ENCODE results near the gene PCDHGA4.
"Not testable (repeated sequence)": the region's sequence is repeated elsewhere in the genome, so short reads cannot be mapped to it uniquely, and the experiment has no call there.

The PCDHGA4 gene

DNA sequence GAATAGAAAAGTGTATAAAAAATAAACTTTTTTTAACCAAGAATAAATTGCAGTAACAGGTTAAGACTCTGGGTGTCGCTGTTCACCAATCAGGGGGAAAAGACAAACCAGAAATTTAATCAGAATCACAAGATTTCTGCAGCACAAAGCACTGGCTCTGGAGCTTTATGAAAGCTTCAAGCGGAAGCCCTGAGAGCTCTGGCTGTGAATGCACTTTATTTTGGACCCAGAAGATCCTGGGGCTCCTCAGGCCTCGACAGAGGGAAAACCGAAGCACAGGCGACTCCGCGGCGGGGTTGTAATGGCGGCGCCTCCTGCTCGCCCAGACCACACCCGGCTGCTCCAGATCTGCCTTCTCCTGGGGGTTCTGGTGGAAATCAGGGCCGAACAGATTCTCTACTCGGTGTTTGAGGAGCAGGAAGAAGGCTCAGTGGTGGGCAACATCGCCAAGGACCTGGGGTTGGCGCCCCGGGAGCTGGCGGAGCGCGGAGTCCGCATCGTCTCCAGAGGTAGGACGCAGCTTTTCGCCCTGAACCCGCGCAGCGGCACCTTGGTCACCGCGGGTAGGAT, at the start of gene PCDHGA4:
Gene PCDHGA4 (plus strand): TSS at position 122 of the 570 bp plus-strand sequence. CDS start 87 bp downstream, at position 209.
- no peak for DNase-seq (ENCODE audit: insufficient read length, low spot score)

DNA sequence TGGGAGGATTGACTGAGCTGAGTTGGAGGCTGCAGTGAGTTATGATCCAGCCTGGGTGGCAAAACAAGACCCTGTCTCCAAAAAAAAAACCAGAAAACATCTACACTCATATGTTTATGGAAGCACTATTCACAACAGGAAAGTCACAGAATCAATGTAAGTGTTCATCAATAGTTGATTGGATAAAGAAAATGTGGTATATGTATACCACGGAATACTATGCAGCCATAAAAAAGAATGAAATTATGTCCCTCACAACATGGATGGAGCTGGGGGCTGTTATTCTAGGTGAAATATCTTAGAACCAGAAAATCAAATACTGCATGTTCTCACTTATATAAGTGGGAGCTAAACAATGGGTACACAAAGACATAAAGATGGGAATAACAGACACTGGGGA, 48.2 kb upstream of the PCDHGA4 start:
- DNase-seq (ENCODE audit: insufficient read length, low spot score) (no peak), FAIRE-seq (no peak)

More for the DNA sequence above, at the start of gene PCDHGA4:
- no peak for FAIRE-seq

DNA sequence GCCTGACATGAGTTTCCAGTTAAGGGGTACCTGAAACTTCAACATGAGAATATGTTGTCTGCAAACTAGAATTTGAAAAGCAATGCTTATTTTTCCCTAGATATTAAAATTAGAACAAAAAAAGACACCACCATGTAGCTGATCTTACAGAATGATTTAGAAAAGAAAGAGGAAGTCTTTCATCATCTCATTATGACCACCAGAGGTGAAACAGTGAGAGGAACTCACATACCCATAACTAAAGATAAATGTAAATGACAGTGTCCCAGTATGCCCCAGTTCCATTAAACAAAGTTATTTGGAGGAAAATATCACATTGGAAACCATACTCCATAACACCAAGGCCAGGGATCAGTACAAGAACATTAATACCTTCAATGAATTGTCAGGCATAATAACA, 41.1 kb upstream of the PCDHGA4 start:
- FAIRE-seq (no peak), DNase-seq (ENCODE audit: insufficient read length, low spot score) (no peak)

DNA sequence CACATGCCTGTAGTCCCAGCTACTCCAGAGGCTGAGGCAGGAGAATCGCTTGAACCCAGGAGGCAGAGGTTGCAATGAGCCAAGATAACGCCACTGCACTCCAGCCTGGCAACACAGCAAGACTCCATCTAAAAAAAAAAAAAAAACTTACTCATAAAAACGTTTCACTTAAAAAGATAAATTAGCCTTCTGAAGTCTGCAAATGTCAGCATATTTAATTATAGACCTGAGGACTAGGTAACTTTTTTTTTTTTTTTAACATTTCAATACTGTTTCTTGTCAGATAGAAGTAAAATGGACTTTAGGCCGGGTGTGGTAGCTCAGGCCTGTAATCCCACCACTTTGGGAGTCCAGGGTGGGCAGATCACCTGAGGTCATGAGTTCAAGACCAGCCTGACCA, 37.9 kb upstream of the PCDHGA4 start:
- FAIRE-seq; DNase-seq (ENCODE audit: insufficient read length, low spot score): not testable (repeated sequence)

GRCh38 chr5:141319202-141319601, 35.6 kb upstream of the PCDHGA4 start:
- no peak for DNase-seq (ENCODE audit: insufficient read length, low spot score)
- FAIRE-seq, result no peak

- no peak for DNase-seq (ENCODE audit: insufficient read length, low spot score)
- FAIRE-seq, result no peak
Measured at GRCh38 chr5:141319699-141320098, 35.1 kb upstream of the PCDHGA4 start.

- peak; percentile 84 for FAIRE-seq
- DNase-seq (ENCODE audit: insufficient read length, low spot score), result peak; percentile 81
Measured at GRCh38 chr5:141320225-141321169, 34.3 kb upstream of the PCDHGA4 start, which contains the start of gene TAF7. TAF7 (minus strand) TSS chr5:141320784; CDS start chr5:141320044, 740 bp downstream.

DNA sequence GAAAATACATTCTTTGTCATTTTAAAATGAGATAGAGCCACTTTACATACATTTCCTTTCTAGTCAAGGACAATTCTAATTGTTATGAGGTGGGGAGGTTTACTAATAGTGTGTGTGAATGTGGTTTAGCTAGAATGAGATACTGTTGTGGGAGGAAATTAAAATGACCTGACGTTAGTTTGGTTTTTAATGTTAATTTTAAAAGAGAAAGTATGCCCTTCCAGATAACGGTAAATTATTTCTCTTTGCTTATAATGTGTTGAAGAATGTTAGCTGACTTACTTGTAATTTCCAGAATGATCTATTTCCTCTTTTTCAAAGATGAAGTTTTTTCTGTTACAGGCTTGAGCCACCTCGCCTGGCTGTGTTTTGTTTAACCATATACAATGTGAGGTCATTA, 32.6 kb upstream of the PCDHGA4 start:
- FAIRE-seq, result no peak
- DNase-seq (ENCODE audit: insufficient read length, low spot score), result no peak

GRCh38 chr5:141326088-141326854, 28.6 kb upstream of the PCDHGA4 start:
- FAIRE-seq, result no peak

GRCh38 chr5:141328231-141328630, 26.6 kb upstream of the PCDHGA4 start:
- DNase-seq (ENCODE audit: insufficient read length, low spot score), result no peak
- FAIRE-seq, result no peak

More at GRCh38 chr5:141326088-141326854, 28.6 kb upstream of the PCDHGA4 start:
- no peak for DNase-seq (ENCODE audit: insufficient read length, low spot score)

GRCh38 chr5:141330299-141331080, 24.3 kb upstream of the PCDHGA4 start, which contains the start of gene PCDHGA1:
PCDHGA1 (plus strand) TSS chr5:141330514.
- DNase-seq (ENCODE audit: insufficient read length, low spot score) (peak; percentile 73), FAIRE-seq (no peak)

GRCh38 chr5:141332571-141332970, 22.2 kb upstream of the PCDHGA4 start:
- DNase-seq (ENCODE audit: insufficient read length, low spot score); FAIRE-seq: not testable (repeated sequence)

- DNase-seq (ENCODE audit: insufficient read length, low spot score) (no peak), FAIRE-seq (no peak)
Measured at GRCh38 chr5:141338538-141339306, 16.1 kb upstream of the PCDHGA4 start, which contains the start of gene PCDHGA2. PCDHGA2 (plus strand) TSS chr5:141338760.

DNA sequence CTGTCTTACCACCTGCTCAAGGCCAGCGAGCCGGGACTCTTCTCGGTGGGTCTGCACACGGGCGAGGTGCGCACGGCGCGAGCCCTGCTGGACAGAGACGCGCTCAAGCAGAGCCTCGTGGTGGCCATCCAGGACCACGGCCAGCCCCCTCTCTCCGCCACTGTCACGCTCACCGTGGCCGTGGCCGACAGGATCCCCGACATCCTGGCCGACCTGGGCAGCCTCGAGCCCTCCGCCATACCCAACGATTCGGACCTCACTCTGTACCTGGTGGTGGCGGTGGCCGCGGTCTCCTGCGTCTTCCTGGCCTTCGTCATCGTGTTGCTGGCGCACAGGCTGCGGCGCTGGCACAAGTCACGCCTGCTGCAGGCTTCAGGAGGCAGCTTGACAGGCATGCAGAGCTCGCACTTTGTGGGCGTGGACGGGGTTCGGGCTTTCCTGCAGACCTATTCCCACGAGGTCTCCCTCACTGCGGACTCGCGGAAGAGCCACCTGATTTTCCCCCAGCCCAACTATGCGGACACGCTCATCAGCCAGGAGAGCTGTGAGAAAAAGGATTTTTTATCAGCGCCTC, 14.0 kb upstream of the PCDHGA4 start:
- not testable (repeated sequence) for FAIRE-seq; DNase-seq (ENCODE audit: insufficient read length, low spot score)

DNA sequence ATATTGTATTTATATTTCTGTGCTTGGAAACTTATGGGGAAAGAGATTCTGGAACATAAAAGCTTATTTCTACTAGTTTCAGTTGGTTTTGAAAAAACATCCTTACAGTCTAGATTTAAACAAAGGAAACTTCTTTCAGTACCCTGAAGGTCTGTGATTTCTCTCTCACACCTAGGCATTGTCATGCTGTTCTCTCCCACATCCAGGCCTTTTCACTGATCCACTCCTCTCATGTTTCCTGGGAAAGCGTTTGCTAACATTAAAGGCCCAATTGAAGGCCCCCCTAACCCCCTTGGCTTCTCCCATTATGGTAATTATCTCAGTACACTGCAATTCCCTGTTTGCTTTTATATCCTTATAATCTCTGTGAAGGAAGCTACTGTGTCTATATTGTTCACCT, 12.0 kb upstream of the PCDHGA4 start:
- FAIRE-seq, result no peak
- DNase-seq (ENCODE audit: insufficient read length, low spot score), result no peak

DNA sequence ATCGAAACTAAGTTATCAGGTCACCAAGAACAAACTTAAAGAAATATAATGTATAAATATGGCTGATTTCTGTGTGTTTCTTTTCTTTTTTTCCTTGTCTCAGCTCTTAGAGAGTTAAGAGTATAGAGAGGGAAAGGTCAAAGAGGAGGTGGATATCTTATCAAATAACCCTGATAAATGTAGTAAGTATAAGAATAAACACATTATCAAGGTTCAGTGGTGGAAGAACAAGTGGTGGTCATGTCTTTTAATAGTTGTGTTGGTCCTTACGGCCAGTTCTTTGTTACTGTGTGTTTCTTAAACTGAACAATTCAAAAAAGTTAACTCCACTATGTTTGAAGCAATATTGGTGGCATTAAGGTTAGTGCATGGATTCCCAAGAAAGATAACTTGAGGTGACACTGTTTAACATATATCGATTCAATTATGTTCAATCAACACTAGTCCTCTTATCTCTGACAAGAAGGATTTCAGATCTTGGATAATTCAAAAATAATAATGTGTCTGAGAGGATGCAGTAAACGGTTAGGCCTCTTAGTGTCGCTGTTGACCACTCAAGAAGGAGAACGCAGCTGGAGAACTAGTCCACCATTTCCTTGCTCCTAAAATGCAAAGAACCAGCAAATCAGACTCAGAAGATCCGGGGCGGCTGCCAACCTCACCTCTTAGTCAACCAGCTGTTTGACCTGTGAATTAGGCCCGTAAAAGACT, 11.4 kb upstream of the PCDHGA4 start, which contains the start of gene PCDHGA3:
Gene PCDHGA3 (plus strand): TSS at position 588 of the 711 bp plus-strand sequence. CDS start 205 bp downstream, outside the sequence.
- FAIRE-seq (no peak), DNase-seq (ENCODE audit: insufficient read length, low spot score) (no peak)

- FAIRE-seq (no peak), DNase-seq (ENCODE audit: insufficient read length, low spot score) (no peak)
Measured at GRCh38 chr5:141343953-141344463, 10.8 kb upstream of the PCDHGA4 start.

GRCh38 chr5:141345327-141345726, 9.5 kb upstream of the PCDHGA4 start:
- no peak for FAIRE-seq

More at GRCh38 chr5:141345327-141345726, 9.5 kb upstream of the PCDHGA4 start:
- DNase-seq (ENCODE audit: insufficient read length, low spot score), result no peak

All from HTR-8/SVneo (cell line).